Smooth muscle cell (in vitro differentiated cells): ENCODE data around the gene STK32A. TPM values are rescaled to one million over a fixed set of nuclear protein-coding genes. Genes with fewer than 3 reads are reported as not detected.

Experiments
- DNase-seq: peaks from one replicate; lab custom pipeline; 2025; ENCODE audit not compliant: unreplicated experiment; lab: John Stamatoyannopoulos, UW
- H2AFZ ChIP-seq: fragments of 200-600 bp; sonication (generic); 2 replicates; pipeline ENCODE4 v1.6.0; 2016; ENCODE audit warnings: antibody characterized with exemption, low read depth, mild to moderate bottlenecking
- H3F3A ChIP-seq: fragments of 200-600 bp; sonication (generic); 2 replicates; pipeline ENCODE4 v1.6.0; 2017; ENCODE audit warnings: antibody characterized with exemption, low read depth
- H3K27ac ChIP-seq: fragments of 200-600 bp; sonication (generic); 2 replicates; pipeline ENCODE4 v1.5.1; 2016; ENCODE audit warnings: low read depth, mild to moderate bottlenecking
- H3K27me3 ChIP-seq: fragments of 200-600 bp; sonication (generic); 2 replicates; pipeline ENCODE4 v1.6.1; 2016; ENCODE audit warnings: low read depth, mild to moderate bottlenecking
- H3K36me3 ChIP-seq: fragments of 200-600 bp; sonication (generic); 2 replicates; pipeline ENCODE4 v1.5.1; 2016; ENCODE audit warnings: low read depth
- H3K4me1 ChIP-seq: fragments of 200-600 bp; sonication (generic); 2 replicates; pipeline ENCODE4 v1.5.1; 2016; ENCODE audit warnings: low read depth
- H3K4me2 ChIP-seq: fragments of 200-600 bp; sonication (generic); 2 replicates; pipeline ENCODE4 v1.6.0; 2016; ENCODE audit warnings: mild to moderate bottlenecking
- H3K4me3 ChIP-seq: fragments of 200-600 bp; sonication (generic); 2 replicates; pipeline ENCODE4 v1.5.1; 2016; ENCODE audit warnings: mild to moderate bottlenecking
- H3K79me2 ChIP-seq: fragments of 200-600 bp; sonication (generic); 2 replicates; pipeline ENCODE4 v1.6.0; 2016; ENCODE audit warnings: low read depth, mild to moderate bottlenecking
- H3K9ac ChIP-seq: fragments of 200-600 bp; sonication (generic); 2 replicates; pipeline ENCODE4 v1.6.0; 2016; ENCODE audit warnings: low read depth
- H3K9me3 ChIP-seq: fragments of 200-600 bp; sonication (generic); replicated peaks from 2 replicates; pipeline ENCODE4 v1.5.1; 2016; ENCODE audit warnings: low read depth
- H4K20me1 ChIP-seq: fragments of 200-600 bp; sonication (generic); 2 replicates; pipeline ENCODE4 v1.6.0; 2016; ENCODE audit warnings: low read depth
- WGBS: methylation state at CpG from one replicate; pipeline ENCODE4 v1.1.7; 2016; ENCODE audit warnings: low lambda C conversion rate; 5-methylcytosine and 5-hydroxymethylcytosine counted together
- polyA plus RNA-seq: library from polyadenylated mRNA; unstranded; fragments of >200 nt; fragmentation: Nextera tagmentation; extraction: Ambion mirVana; gene quantifications from 2 replicates; pipeline ENCODE4 v1.2.1, GENCODE V29; 2016
- total RNA-seq: library from RNA; depleted of rRNA; stranded (reverse); fragments of >200 nt; gene quantifications from 2 replicates; pipeline ENCODE4 v1.2.3, GENCODE V29; 2014
- TF ChIP-seq, protein P1 (sequence below): fragments of 200-600 bp; sonication (generic); IDR thresholded peaks from 2 replicates; pipeline ENCODE4 v1.5.1; 2017; ENCODE audit warnings: borderline replicate concordance, mild to moderate bottlenecking, antibody characterized with exemption; ENCODE audit not compliant: insufficient read depth, poor library complexity, severe bottlenecking

STK32A gene
- total and polyA plus RNA-seq, 2 experiments from 2014 or later: 0.21 to 1.1 TPM

DNA sequence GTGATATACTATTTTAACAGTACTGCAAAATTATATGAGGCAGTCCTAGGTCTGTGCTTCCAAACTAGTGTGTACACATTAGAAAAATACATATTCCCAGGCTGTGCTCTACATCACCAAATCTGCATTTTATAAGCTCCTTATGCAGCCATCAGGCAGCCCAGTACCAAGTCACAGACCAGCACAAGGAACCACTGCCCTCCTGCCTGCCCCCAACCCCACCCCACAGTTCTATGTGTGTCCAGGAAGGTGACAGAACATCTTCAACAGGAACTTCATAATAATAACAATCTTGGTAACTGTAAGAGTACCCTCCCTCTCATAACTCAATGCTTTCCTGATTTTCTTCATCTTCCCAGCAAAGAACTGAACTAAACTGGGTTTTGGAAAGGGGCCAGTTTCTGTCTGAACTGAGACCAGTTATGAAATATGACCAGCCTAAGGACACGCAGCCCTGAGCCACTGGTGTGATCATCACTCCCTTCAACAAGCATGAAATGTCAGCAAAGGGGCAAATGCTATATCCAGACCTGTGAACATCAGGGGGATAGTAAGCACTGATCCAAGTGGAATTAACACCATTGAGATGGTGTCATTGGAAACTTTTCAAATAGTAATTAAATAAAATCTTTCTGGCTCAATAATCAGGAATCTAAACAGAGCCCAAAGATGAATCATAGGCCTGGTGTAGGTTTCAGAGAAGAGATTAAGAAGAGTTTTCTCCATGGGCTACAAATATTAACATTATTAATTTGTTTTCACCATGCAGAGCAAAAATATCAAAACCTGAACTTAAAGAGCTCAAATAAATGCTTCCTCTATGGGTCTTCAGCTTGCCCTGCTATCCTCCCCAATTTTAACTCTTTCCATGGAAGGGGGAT lies 192.9 kb downstream of the STK32A start:
- Histone ChIP-seq H3K27ac (peak overlapping the region; percentile 61), H3K4me2 (peak overlapping the region; percentile 58), H3K27me3 (no peaks in the 10 kb centered on the region), H3F3A (peaks cover 22% of the 10 kb centered on the region), H3K79me2 (peaks cover 85% of the 10 kb centered on the region), H3K9me3 (no peaks in the 10 kb centered on the region), H3K36me3 (peaks cover 5% of the 10 kb centered on the region), H4K20me1 (peaks cover 45% of the 10 kb centered on the region), H2AFZ (no peak overlapping the region), H3K4me3 (no peak overlapping the region), H3K9ac (no peak overlapping the region), H3K4me1 (peaks cover 24% of the 10 kb centered on the region)
- DNase-seq: no peak
- WGBS: 19% methylated on average over 1 of the region's 1 CpG
- TF ChIP-seq, protein P1, sequence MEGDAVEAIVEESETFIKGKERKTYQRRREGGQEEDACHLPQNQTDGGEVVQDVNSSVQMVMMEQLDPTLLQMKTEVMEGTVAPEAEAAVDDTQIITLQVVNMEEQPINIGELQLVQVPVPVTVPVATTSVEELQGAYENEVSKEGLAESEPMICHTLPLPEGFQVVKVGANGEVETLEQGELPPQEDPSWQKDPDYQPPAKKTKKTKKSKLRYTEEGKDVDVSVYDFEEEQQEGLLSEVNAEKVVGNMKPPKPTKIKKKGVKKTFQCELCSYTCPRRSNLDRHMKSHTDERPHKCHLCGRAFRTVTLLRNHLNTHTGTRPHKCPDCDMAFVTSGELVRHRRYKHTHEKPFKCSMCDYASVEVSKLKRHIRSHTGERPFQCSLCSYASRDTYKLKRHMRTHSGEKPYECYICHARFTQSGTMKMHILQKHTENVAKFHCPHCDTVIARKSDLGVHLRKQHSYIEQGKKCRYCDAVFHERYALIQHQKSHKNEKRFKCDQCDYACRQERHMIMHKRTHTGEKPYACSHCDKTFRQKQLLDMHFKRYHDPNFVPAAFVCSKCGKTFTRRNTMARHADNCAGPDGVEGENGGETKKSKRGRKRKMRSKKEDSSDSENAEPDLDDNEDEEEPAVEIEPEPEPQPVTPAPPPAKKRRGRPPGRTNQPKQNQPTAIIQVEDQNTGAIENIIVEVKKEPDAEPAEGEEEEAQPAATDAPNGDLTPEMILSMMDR: no peak

DNA sequence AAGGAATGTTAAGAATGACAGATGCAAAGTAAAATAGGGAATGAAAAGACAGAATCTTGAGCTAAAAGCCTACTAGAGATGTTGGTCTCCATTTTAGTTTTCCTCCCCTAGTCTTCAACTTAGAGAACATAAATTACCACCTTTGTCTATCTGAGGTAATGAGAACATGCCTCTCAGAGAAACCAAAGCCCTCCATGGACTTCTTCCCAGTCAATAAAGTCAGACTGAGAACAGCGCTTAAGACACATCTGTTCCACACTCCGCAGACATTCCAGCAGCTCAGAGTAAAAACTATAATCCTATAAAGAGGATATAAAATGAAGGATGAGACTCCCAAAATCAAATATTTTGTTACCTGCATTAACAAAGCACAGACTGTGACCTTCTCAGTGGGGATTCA lies 195.8 kb downstream of the STK32A start:
- Histone ChIP-seq H3K4me1 (peaks cover 48% of the 10 kb centered on the region), H3K36me3 (no peaks in the 10 kb centered on the region), H2AFZ (no peak overlapping the region), H4K20me1 (peaks cover 57% of the 10 kb centered on the region), H3K27ac (peak overlapping the region; percentile 5), H3K9me3 (no peaks in the 10 kb centered on the region), H3K79me2 (peaks cover 79% of the 10 kb centered on the region), H3F3A (peaks cover 25% of the 10 kb centered on the region), H3K9ac (no peak overlapping the region), H3K27me3 (no peaks in the 10 kb centered on the region), H3K4me3 (no peak overlapping the region), H3K4me2 (peak overlapping the region; percentile 55)
- WGBS: 56% methylated on average over 2 of the region's 2 CpGs
- DNase-seq: no peak
- TF ChIP-seq, protein P1: no peak

DNA sequence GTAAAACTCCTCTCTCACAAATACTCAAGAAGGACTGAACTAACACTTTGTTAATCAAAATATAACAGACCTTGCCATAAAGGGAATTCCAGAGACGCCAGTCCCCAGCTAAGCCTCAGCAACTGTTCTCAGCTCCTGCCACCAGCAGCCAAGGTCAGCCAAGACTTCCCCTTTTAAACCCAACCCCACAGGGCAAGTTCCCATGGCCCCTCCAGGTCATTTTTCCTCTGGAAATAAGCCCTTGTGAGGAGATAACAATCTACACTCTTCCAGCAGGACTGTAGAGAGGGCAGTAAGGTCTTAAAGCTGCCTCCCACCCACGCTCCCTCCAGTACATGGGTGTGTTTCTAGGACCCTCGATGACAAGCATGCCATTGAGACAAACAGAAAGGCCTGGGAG lies 196.8 kb downstream of the STK32A start:
- H3K27ac ChIP-seq: peak overlapping the region; percentile 60
- no peak overlapping the region for H3K9ac ChIP-seq
- no peak overlapping the region for H2AFZ ChIP-seq
- peaks cover 26% of the 10 kb centered on the region for H3F3A ChIP-seq
- TF ChIP-seq, protein P1: no peak
- H3K79me2 ChIP-seq: peaks cover 79% of the 10 kb centered on the region
- no peaks in the 10 kb centered on the region for H3K36me3 ChIP-seq
- no peak for DNase-seq
- H3K27me3 ChIP-seq: no peaks in the 10 kb centered on the region
- no peak overlapping the region for H3K4me3 ChIP-seq
- no peaks in the 10 kb centered on the region for H3K9me3 ChIP-seq
- 25% methylated on average over 3 of the region's 3 CpGs for WGBS
- H3K4me1 ChIP-seq: peaks cover 58% of the 10 kb centered on the region
- peak overlapping the region; percentile 55 for H3K4me2 ChIP-seq
- peaks cover 63% of the 10 kb centered on the region for H4K20me1 ChIP-seq
